HepG2 (cell line): ENCODE data around the gene RPL38.

Experiments used
- TCF7 ChIP-seq: sonication (generic); IDR thresholded peaks from 2 replicates; pipeline ENCODE4 v1.6.1; 2016; ENCODE audit warnings: antibody characterized with exemption, low read depth
- TF ChIP-seq, protein P1 (sequence below): sonication (generic); formaldehyde crosslinking; IDR thresholded peaks from 2 replicates; pipeline ENCODE4 v1.5.0; 2020; ENCODE audit warnings: mild to moderate bottlenecking, missing genetic modification reagents, moderate library complexity

DNA sequence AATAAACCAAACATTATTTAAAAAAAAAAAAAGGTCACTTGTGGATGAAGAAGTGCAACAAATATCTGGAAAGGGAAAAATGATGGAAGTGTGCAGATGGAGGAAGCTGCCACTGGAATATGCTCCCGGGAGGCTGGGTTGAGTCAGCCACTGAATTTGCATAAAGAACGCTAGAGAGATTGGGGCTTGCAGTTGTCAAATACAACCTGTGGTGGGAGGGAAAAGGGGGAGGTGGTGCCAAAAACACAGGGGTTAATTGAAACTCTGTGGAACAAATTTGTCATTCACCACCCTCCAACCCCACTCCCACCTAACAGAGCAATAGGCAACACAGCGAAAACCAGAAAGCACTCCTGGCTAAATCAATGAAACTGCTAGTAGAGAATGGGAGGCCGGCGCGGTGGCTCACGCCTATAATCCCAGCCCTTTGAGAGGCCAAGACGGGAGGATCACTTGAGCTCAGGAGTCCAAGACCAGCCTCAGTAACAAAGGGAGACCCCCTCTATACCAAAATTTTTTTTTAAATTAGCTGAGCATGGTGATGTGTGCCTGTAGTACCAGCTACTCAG lies 37.6 kb upstream of the RPL38 start:
- TF ChIP-seq, protein P1, sequence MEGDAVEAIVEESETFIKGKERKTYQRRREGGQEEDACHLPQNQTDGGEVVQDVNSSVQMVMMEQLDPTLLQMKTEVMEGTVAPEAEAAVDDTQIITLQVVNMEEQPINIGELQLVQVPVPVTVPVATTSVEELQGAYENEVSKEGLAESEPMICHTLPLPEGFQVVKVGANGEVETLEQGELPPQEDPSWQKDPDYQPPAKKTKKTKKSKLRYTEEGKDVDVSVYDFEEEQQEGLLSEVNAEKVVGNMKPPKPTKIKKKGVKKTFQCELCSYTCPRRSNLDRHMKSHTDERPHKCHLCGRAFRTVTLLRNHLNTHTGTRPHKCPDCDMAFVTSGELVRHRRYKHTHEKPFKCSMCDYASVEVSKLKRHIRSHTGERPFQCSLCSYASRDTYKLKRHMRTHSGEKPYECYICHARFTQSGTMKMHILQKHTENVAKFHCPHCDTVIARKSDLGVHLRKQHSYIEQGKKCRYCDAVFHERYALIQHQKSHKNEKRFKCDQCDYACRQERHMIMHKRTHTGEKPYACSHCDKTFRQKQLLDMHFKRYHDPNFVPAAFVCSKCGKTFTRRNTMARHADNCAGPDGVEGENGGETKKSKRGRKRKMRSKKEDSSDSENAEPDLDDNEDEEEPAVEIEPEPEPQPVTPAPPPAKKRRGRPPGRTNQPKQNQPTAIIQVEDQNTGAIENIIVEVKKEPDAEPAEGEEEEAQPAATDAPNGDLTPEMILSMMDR (CRISPR knock-in tag), result no peak
- no peak for TF ChIP-seq TCF7
